Subcutaneous adipose tissue (tissue), 4 donors: ENCODE measurements around the gene DCXR. TPM values are rescaled to one million over a fixed set of nuclear protein-coding genes. Genes with fewer than 3 reads are reported as not detected.

Experiments used
- CTCF ChIP-seq: fragments of 450-650 bp; IDR thresholded peaks from one replicate; pipeline ENCODE4 v1.5.1; 2016; ENCODE audit warnings: low read depth, mild to moderate bottlenecking, control low read depth, antibody characterized with exemption, moderate library complexity
- total RNA-seq, 4 donors: library from RNA; depleted of rRNA; stranded (reverse); fragments of >200 nt; gene quantifications; one replicate each; pipeline ENCODE4 v1.1.0, GENCODE V29; 2016

DCXR gene
- total RNA-seq, 4 donors from 2014 or later = 157 to 383 (median 255) TPM

GRCh38 chr17:82025401-82026107 is 11.9 kb downstream of the DCXR start:
- TF ChIP-seq CTCF = no peak

GRCh38 chr17:82024859-82025258 is 12.6 kb downstream of the DCXR start:
- no peak for TF ChIP-seq CTCF

- TF ChIP-seq CTCF = no peak
Observed at GRCh38 chr17:82023447-82024241, 13.9 kb downstream of the DCXR start.

GRCh38 chr17:82022981-82023446 is 14.5 kb downstream of the DCXR start, which contains the start of gene LRRC45:
Gene LRRC45 (plus strand): TSS chr17:82023305. CDS start chr17:82023644, 339 bp downstream.
- TF ChIP-seq CTCF = no peak

- TF ChIP-seq CTCF = no peak
Observed at GRCh38 chr17:82022310-82022980, 15.1 kb downstream of the DCXR start, which contains the start of gene CENPX. Gene CENPX (minus strand): TSS chr17:82022878. CDS start chr17:82022861, 17 bp downstream.

GRCh38 chr17:82021900-82022309 is 15.6 kb downstream of the DCXR start:
- TF ChIP-seq CTCF = no peak
